Tibial nerve (tissue), 4 donors: ENCODE data around the gene TIGIT. TPM values are rescaled to one million over a fixed set of nuclear protein-coding genes. Genes with fewer than 3 reads are reported as not detected.

ENCODE experiments used
- DNase-seq, 2 donors: peaks; one replicate each; pipeline ENCODE4 v3.0.0-alpha.2; 2019; ENCODE audit warnings: low spot score in 2 of 2
- H3K27ac ChIP-seq, 4 donors: fragments of 200-600 bp; sonication (generic) in 3 of 4; one replicate each; pipeline ENCODE4 v1.5.1; 2017 to 2019; ENCODE audit warnings: mild to moderate bottlenecking in 1 of 4
- H3K27me3 ChIP-seq, 2 donors: fragments of 200-600 bp; sonication (generic) in 1 of 2; one replicate each; pipeline versions ENCODE4 v1.5.1 to v1.6.0; 2017 to 2019
- H3K36me3 ChIP-seq, 3 donors: fragments of 200-600 bp; sonication (generic); one replicate each; pipeline ENCODE4 v1.5.1; 2018 to 2019
- H3K4me1 ChIP-seq, 4 donors: fragments of 200-600 bp; sonication (generic) in 3 of 4; one replicate each; pipeline ENCODE4 v1.5.1; 2017 to 2019
- H3K4me3 ChIP-seq, 4 donors: fragments of 200-600 bp; sonication (generic) in 3 of 4; one replicate each; pipeline ENCODE4 v1.5.1; 2017 to 2019; ENCODE audit warnings: mild to moderate bottlenecking in 1 of 4, moderate library complexity in 1 of 4
- H3K9me3 ChIP-seq, 4 donors: fragments of 200-600 bp; sonication (generic) in 3 of 4; one replicate each; pipeline ENCODE4 v1.5.1; 2017 to 2019
- EP300 ChIP-seq, 2 donors: sonication (generic); formaldehyde crosslinking; IDR thresholded peaks; one replicate each; pipeline ENCODE4 v1.6.1; 2017; ENCODE audit warnings: antibody characterized with exemption in 2 of 2, mild to moderate bottlenecking in 1 of 2
- POLR2A ChIP-seq, 2 donors: fragments of 450-650 bp; IDR thresholded peaks; one replicate each; pipeline ENCODE4 v1.6.1; 2017; ENCODE audit warnings: antibody characterized with exemption in 2 of 2, mild to moderate bottlenecking in 2 of 2, moderate library complexity in 2 of 2
- WGBS, 2 donors: methylation state at CpG; one replicate each; pipeline ENCODE4 v1.1.5; 2018; 5-methylcytosine and 5-hydroxymethylcytosine counted together
- total RNA-seq, 4 donors: library from RNA; depleted of rRNA; stranded (reverse); fragments of >200 nt; gene quantifications; one replicate each; pipeline ENCODE4 v1.1.0, GENCODE V29; 2016
- TF ChIP-seq, protein P1 (sequence below), 5 experiments: fragments of 200-600 bp in 3 of 5; fragments of 450-650 bp in 2 of 5; sonication (generic) in 3 of 5; IDR thresholded peaks; one replicate each; pipeline ENCODE4 v1.5.1; 2016 to 2019; ENCODE audit warnings: antibody characterized with exemption in 5 of 5, mild to moderate bottlenecking in 3 of 5, moderate library complexity in 2 of 5

The TIGIT gene
- total RNA-seq, 4 donors from 2014 or later = 0.42 to 3.9 (median 0.60) TPM; not detected in 1

DNA sequence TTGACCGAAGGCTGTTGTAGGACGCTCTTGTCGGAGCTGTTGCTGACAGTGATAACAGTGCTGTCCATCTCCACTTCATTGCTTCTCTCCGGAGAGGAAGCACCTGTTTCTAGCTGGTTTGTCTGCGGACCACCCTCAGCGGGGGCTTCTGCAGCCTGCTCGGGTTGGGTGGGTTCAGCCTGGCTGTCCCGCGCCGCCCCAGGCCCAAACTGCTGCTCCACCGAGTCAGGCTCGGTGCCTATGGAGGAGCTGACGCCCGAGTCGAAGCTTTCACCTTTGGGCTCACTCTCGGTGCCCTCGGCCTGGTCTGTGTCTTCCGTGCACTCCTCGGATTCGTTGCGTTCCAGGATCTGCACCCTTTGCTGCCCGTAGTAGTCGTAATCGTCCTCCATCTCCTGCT lies 56.9 kb downstream of the TIGIT start:
- TF ChIP-seq, protein P1, sequence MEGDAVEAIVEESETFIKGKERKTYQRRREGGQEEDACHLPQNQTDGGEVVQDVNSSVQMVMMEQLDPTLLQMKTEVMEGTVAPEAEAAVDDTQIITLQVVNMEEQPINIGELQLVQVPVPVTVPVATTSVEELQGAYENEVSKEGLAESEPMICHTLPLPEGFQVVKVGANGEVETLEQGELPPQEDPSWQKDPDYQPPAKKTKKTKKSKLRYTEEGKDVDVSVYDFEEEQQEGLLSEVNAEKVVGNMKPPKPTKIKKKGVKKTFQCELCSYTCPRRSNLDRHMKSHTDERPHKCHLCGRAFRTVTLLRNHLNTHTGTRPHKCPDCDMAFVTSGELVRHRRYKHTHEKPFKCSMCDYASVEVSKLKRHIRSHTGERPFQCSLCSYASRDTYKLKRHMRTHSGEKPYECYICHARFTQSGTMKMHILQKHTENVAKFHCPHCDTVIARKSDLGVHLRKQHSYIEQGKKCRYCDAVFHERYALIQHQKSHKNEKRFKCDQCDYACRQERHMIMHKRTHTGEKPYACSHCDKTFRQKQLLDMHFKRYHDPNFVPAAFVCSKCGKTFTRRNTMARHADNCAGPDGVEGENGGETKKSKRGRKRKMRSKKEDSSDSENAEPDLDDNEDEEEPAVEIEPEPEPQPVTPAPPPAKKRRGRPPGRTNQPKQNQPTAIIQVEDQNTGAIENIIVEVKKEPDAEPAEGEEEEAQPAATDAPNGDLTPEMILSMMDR (IDR thresholded peaks at IDR 0.05) = no peak
- no peak for TF ChIP-seq EP300 (IDR thresholded peaks at IDR 0.05)
- TF ChIP-seq POLR2A (IDR thresholded peaks at IDR 0.05) = no peak
- H3K27me3 ChIP-seq = no peaks in the 10 kb centered on the region
- H3K4me3 ChIP-seq = no peak overlapping the region
- WGBS, 2 donors = 98% methylated on average over 24 of the region's 24 CpGs
- H3K36me3 ChIP-seq = peaks cover 3 to 34% (median 9%) of the 10 kb centered on the region in 3 donors
- H3K27ac ChIP-seq = no peak overlapping the region
- DNase-seq = no peak
- H3K9me3 ChIP-seq = no peaks in the 10 kb centered on the region
- peaks cover 0 to 2% (median 0%) of the 10 kb centered on the region in 4 donors for H3K4me1 ChIP-seq

DNA sequence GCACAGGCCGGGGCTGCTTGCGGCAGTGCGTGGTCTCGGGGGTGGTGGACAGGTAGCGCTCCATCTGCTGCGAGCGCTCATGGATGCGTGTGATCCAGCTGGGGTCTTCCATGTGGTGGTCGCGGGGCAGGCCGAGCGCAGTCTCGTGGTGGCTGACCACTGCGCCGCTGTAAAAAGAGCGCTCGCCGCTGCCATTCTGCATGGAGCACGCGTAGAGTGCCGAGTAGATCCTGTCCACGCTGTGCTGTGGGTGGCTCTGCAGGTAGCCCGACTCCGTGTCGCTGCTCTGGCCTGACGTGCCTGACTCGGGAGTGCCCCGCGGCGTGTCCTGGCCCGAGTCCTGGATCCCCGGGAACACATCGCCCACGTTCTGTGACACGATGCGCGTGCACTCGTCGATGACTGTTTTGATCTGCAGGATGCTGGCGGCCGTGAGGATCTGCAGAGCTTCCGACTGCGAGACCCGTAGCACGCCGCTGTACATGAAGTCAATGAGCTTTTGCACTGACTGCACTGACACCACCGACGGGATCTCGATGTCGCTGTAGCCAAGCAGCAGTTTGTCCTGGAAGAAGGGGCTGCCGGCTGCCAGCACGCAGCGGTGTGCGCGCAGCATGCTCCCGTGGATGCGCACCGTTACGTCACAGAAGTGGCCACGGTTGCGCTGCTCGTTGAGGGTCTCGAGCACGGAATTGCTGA lies 57.4 kb downstream of the TIGIT start:
- WGBS, 2 donors = 97 to 99% methylated on average over 63 of the region's 64 CpGs
- Histone ChIP-seq H3K27ac (no peak overlapping the region), H3K4me3 (no peak overlapping the region)

DNA sequence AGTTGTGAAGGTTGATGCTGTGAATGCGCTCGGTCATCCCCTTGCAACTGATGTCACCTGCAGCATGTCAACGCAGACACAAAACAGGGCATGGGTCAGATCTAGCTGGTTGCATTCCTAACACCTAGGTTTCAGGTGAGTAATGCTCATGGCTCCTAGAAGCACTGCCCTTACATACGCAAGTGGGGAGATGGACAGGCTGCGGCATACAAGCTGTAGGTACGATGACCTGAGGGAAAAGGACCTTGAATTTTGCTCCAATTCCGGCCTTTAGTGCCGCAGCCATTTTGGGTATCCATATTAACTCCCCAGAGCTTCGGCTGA lies 58.0 kb downstream of the TIGIT start:
- 96 to 99% methylated on average over 9 of the region's 9 CpGs for WGBS, 2 donors

More for the DNA sequence above, 57.4 kb downstream of the TIGIT start:
- no peak for TF ChIP-seq POLR2A (IDR thresholded peaks at IDR 0.05)
- TF ChIP-seq, protein P1 (IDR thresholded peaks at IDR 0.05) = no peak
- no peak for TF ChIP-seq EP300 (IDR thresholded peaks at IDR 0.05)
- Histone ChIP-seq H3K9me3 (no peaks in the 10 kb centered on the region), H3K27me3 (no peaks in the 10 kb centered on the region), H3K4me1 (peaks cover 0 to 2% (median 0%) of the 10 kb centered on the region in 4 donors), H3K36me3 (peaks cover 3 to 34% (median 9%) of the 10 kb centered on the region in 3 donors)
- DNase-seq = no peak

DNA sequence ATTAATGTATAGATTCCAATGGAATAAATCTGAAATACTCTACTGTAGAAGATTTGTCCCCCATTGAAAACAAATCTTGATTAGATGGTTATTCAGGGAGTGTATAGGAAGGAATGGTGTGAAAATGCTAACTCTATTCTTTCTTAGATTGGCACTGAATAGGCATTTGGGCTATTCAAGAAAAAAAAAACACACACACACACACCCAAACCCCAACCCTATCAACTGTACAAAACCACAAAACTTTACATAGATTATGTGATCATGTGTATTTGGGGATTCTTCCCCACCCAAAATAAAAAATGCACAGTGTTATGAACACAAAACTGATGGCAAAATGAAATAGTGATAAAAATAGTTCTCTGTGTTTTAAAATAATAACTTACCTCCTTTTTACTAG lies 61.8 kb downstream of the TIGIT start:
- H3K4me3 ChIP-seq = no peak overlapping the region
- no peaks in the 10 kb centered on the region for H3K27me3 ChIP-seq
- no peak for DNase-seq
- H3K4me1 ChIP-seq = peaks cover 0 to 11% (median 0%) of the 10 kb centered on the region in 4 donors
- H3K27ac ChIP-seq = no peak overlapping the region
- peaks cover 0 to 15% (median 3%) of the 10 kb centered on the region in 3 donors for H3K36me3 ChIP-seq
- H3K9me3 ChIP-seq = no peaks in the 10 kb centered on the region
- TF ChIP-seq POLR2A (IDR thresholded peaks at IDR 0.05) (no peak), EP300 (IDR thresholded peaks at IDR 0.05) (no peak)

More for the DNA sequence above, 58.0 kb downstream of the TIGIT start:
- no peak overlapping the region for H3K27ac ChIP-seq
- no peak overlapping the region for H3K4me3 ChIP-seq
- no peaks in the 10 kb centered on the region for H3K9me3 ChIP-seq
- peaks cover 3 to 34% (median 9%) of the 10 kb centered on the region in 3 donors for H3K36me3 ChIP-seq
- TF ChIP-seq, protein P1 (IDR thresholded peaks at IDR 0.05) = no peak
- TF ChIP-seq EP300 (IDR thresholded peaks at IDR 0.05) = no peak
- no peak for TF ChIP-seq POLR2A (IDR thresholded peaks at IDR 0.05)
- H3K4me1 ChIP-seq = peaks cover 0 to 5% (median 0%) of the 10 kb centered on the region in 4 donors
- DNase-seq = no peak
- H3K27me3 ChIP-seq = no peaks in the 10 kb centered on the region

DNA sequence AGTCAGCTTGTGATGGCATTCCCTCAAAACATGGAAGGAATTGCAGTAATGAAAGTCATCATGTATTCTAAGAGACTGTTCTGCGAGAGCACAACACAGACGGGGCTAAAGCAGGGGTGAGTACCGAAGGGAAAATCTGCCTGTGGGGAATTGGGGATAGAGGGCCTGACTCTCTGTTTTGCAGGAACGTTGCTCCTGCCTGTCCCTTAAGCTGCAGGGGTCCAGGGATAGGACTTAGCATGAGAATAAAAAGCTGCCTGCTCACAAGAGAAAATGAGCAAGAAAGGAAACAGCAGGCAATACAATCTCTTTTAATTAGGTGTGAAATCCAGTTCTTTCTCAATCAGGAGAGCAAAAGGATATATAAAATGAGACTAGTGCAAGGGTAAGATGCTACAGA lies 62.2 kb downstream of the TIGIT start:
- Histone ChIP-seq H3K27ac (no peak overlapping the region), H3K36me3 (peaks cover 0 to 11% (median 3%) of the 10 kb centered on the region in 3 donors), H3K4me1 (peaks cover 0 to 11% (median 0%) of the 10 kb centered on the region in 4 donors), H3K4me3 (no peak overlapping the region), H3K27me3 (no peaks in the 10 kb centered on the region), H3K9me3 (no peaks in the 10 kb centered on the region)
- no peak for DNase-seq
- TF ChIP-seq POLR2A (IDR thresholded peaks at IDR 0.05) = no peak
- TF ChIP-seq EP300 (IDR thresholded peaks at IDR 0.05) = no peak
- TF ChIP-seq, protein P1 (IDR thresholded peaks at IDR 0.05) = no peak
- 43 to 49% methylated on average over 4 of the region's 4 CpGs for WGBS, 2 donors
